ENCODE measurements around the gene IL1RAPL1.

Gene IL1RAPL1

DNA sequence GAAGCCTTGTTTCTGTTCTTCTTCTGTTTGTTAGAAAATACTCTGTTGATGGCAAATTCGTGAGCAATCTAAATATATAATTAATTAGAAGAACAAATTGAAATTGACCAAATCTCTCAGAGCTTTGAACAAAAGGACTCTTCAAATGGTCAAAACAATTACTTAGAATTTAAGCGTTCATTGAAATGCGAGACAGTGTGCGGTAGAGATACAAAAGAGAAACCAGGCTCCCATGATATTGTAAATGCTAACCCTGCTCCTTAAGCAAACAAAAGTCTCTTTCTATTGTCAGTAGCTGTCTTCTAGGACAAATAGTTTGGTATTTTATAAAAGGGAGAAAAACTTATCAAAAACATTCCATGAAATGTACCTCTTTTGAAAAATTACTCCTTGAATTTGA is 1174.8 kb downstream of the IL1RAPL1 start:
- no peak overlapping the region for H3K4me3 ChIP-seq (ENCODE audit: low read depth, low read length)
- TF ChIP-seq, protein P1, sequence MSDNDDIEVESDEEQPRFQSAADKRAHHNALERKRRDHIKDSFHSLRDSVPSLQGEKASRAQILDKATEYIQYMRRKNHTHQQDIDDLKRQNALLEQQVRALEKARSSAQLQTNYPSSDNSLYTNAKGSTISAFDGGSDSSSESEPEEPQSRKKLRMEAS (IDR thresholded peaks at IDR 0.05; ENCODE audit: low read depth, low read length): no peak
- TF ChIP-seq MYC (IDR thresholded peaks at IDR 0.05; ENCODE audit: low read depth, low read length): no peak
- TF ChIP-seq, protein P2, sequence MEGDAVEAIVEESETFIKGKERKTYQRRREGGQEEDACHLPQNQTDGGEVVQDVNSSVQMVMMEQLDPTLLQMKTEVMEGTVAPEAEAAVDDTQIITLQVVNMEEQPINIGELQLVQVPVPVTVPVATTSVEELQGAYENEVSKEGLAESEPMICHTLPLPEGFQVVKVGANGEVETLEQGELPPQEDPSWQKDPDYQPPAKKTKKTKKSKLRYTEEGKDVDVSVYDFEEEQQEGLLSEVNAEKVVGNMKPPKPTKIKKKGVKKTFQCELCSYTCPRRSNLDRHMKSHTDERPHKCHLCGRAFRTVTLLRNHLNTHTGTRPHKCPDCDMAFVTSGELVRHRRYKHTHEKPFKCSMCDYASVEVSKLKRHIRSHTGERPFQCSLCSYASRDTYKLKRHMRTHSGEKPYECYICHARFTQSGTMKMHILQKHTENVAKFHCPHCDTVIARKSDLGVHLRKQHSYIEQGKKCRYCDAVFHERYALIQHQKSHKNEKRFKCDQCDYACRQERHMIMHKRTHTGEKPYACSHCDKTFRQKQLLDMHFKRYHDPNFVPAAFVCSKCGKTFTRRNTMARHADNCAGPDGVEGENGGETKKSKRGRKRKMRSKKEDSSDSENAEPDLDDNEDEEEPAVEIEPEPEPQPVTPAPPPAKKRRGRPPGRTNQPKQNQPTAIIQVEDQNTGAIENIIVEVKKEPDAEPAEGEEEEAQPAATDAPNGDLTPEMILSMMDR (IDR thresholded peaks at IDR 0.05; ENCODE audit: low read depth, low read length): no peak
- DNase-seq (ENCODE audit: low read depth): no peak

GRCh38 chrX:29775890-29776289 is 1188.6 kb downstream of the IL1RAPL1 start:
- TF ChIP-seq POLR2A (IDR thresholded peaks at IDR 0.05; ENCODE audit: extremely low read depth, insufficient read length) (no peak), MYC (IDR thresholded peaks at IDR 0.05; ENCODE audit: low read depth, low read length) (no peak)
- TF ChIP-seq, protein P2 (IDR thresholded peaks at IDR 0.05; ENCODE audit: low read depth, low read length): no peak
- TF ChIP-seq, protein P1 (IDR thresholded peaks at IDR 0.05; ENCODE audit: low read depth, low read length): no peak
- no peak for DNase-seq (ENCODE audit: low read depth)
- no peak overlapping the region for H3K4me3 ChIP-seq (ENCODE audit: low read depth, low read length)

DNA sequence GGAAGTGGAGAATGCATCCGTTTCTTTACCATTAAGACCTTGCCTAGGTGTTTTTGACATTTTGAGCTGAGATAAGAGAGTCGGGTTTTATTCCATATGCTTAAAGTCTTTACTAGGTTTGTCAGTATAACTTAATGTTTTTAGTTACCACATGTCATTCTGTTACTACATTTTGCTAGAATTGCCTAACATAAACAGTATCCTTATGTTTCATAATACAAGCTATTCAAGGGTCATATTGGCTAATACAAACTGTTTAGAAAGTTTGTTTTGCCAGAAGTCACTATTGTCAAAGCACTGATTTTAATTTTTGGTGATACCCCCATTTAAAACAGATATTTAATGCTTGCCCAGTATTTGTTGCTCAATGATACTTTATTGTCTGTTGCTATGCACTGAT is 1200.4 kb downstream of the IL1RAPL1 start:
- no peak overlapping the region for H3K4me3 ChIP-seq (ENCODE audit: low read depth, low read length)
- no peak for TF ChIP-seq POLR2A (IDR thresholded peaks at IDR 0.05; ENCODE audit: extremely low read depth, insufficient read length)
- TF ChIP-seq, protein P1 (IDR thresholded peaks at IDR 0.05; ENCODE audit: low read depth, low read length): no peak
- no peak for TF ChIP-seq MYC (IDR thresholded peaks at IDR 0.05; ENCODE audit: low read depth, low read length)
- TF ChIP-seq, protein P2 (IDR thresholded peaks at IDR 0.05; ENCODE audit: low read depth, low read length): no peak
- DNase-seq (ENCODE audit: low read depth): no peak

GRCh38 chrX:29788991-29789699 is 1201.9 kb downstream of the IL1RAPL1 start:
- no peak for DNase-seq (ENCODE audit: low read depth)
- TF ChIP-seq MYC (IDR thresholded peaks at IDR 0.05; ENCODE audit: low read depth, low read length): no peak
- TF ChIP-seq, protein P1 (IDR thresholded peaks at IDR 0.05; ENCODE audit: low read depth, low read length): no peak

GRCh38 chrX:29792335-29792734 is 1205.1 kb downstream of the IL1RAPL1 start:
- no peak for DNase-seq (ENCODE audit: low read depth)
- H3K4me3 ChIP-seq (ENCODE audit: low read depth, low read length): no peak overlapping the region
- TF ChIP-seq MYC (IDR thresholded peaks at IDR 0.05; ENCODE audit: low read depth, low read length): no peak
- no peak for TF ChIP-seq POLR2A (IDR thresholded peaks at IDR 0.05; ENCODE audit: extremely low read depth, insufficient read length)
- TF ChIP-seq, protein P2 (IDR thresholded peaks at IDR 0.05; ENCODE audit: low read depth, low read length): no peak
- TF ChIP-seq, protein P1 (IDR thresholded peaks at IDR 0.05; ENCODE audit: low read depth, low read length): no peak

More at GRCh38 chrX:29788991-29789699, 1201.9 kb downstream of the IL1RAPL1 start:
- no peak overlapping the region for H3K4me3 ChIP-seq (ENCODE audit: low read depth, low read length)

DNA sequence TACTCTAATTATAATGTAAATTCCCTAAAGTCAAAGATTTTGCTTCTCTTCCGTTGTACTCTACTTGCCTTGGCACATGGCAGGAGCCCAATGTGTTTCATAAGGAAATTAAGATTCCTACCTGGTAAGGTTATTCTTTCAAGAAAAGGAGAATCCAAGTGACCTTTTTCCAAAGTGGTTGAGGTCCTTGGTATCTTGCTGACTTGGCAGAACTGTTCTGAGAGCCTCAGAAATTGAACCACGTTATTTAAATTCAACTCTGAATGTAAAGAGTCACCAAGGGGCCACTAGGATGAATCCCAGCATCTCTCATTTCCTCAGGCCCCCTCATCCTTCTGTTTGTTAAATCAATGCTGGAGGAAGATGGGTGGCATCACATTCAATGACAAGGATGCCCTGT is 1209.9 kb downstream of the IL1RAPL1 start:
- no peak for TF ChIP-seq MYC (IDR thresholded peaks at IDR 0.05; ENCODE audit: low read depth, low read length)
- TF ChIP-seq POLR2A (IDR thresholded peaks at IDR 0.05; ENCODE audit: extremely low read depth, insufficient read length): no peak
- TF ChIP-seq, protein P1 (IDR thresholded peaks at IDR 0.05; ENCODE audit: low read depth, low read length): no peak
- TF ChIP-seq, protein P2 (IDR thresholded peaks at IDR 0.05; ENCODE audit: low read depth, low read length): no peak
- no peak for DNase-seq (ENCODE audit: low read depth)
- H3K4me3 ChIP-seq (ENCODE audit: low read depth, low read length): no peak overlapping the region

Measured in NB4 (cell line).